ENCODE data around the gene PANX1.

DNA sequence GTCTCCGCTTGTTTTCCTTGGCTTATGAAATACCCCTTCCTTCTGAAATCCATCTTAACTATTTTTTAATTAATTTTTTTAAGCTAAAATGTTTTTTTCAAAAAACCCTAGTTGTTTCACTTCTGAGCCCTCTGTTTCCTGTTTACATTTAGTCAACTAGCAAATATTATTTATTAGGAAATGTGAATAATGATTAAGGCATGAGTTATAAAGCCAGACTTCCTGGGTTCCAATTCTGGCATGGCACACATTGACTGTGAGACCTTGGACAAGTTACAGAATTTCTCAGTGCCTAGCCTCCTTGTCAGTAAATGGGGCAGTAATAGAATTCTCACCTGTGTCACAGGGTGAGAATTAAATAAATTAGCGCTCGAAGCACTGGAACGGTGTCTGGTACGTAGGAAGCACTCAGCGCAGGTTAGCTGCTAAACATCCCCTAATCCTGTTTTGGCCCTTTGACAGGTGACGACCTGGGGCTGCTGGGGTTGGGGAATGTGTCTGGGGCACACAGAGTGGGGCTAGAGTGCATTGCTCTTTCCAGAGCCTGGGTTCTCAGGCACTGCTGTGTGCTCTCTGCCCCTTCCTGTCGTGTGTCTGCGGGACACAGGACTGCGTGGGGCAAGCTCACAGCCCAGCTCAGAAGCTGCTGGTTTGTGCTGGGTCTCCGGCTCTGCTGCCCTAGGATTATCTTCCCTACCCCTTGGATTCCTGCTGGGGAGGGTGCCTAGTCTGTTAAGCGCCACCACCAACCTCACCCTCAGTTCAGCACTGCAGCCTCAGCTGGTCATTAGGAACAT, 13.1 kb downstream of the PANX1 start:
- TF ChIP-seq POLR2A (IDR thresholded peaks at IDR 0.05) = no peak
- TF ChIP-seq, protein P1, sequence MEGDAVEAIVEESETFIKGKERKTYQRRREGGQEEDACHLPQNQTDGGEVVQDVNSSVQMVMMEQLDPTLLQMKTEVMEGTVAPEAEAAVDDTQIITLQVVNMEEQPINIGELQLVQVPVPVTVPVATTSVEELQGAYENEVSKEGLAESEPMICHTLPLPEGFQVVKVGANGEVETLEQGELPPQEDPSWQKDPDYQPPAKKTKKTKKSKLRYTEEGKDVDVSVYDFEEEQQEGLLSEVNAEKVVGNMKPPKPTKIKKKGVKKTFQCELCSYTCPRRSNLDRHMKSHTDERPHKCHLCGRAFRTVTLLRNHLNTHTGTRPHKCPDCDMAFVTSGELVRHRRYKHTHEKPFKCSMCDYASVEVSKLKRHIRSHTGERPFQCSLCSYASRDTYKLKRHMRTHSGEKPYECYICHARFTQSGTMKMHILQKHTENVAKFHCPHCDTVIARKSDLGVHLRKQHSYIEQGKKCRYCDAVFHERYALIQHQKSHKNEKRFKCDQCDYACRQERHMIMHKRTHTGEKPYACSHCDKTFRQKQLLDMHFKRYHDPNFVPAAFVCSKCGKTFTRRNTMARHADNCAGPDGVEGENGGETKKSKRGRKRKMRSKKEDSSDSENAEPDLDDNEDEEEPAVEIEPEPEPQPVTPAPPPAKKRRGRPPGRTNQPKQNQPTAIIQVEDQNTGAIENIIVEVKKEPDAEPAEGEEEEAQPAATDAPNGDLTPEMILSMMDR (IDR thresholded peaks at IDR 0.05) = no peak

All from transverse colon (tissue), 3 donors.